Fibroblast of pulmonary artery (primary cell): ENCODE data around the gene NBEAL2.
A peak's percentile ranks its signal among the peaks of the same experiment; 100 is the strongest.

Experiments
- DNase-seq: peaks from one replicate; pipeline ENCODE4 v3.0.0-alpha.2; 2010; ENCODE audit warnings: low read depth
- H3K4me3 ChIP-seq: replicated peaks from 2 replicates; pipeline ENCODE4 v1.5.1; 2011; ENCODE audit warnings: low read depth, mild to moderate bottlenecking, control low read depth, low read length, moderate library complexity
- TF ChIP-seq, protein P1 (sequence below): IDR thresholded peaks from 2 replicates; pipeline ENCODE4 v1.5.1; 2011; ENCODE audit warnings: mild to moderate bottlenecking, control low read depth, low read length, inconsistent platforms; ENCODE audit errors: missing control alignments

The NBEAL2 gene

DNA sequence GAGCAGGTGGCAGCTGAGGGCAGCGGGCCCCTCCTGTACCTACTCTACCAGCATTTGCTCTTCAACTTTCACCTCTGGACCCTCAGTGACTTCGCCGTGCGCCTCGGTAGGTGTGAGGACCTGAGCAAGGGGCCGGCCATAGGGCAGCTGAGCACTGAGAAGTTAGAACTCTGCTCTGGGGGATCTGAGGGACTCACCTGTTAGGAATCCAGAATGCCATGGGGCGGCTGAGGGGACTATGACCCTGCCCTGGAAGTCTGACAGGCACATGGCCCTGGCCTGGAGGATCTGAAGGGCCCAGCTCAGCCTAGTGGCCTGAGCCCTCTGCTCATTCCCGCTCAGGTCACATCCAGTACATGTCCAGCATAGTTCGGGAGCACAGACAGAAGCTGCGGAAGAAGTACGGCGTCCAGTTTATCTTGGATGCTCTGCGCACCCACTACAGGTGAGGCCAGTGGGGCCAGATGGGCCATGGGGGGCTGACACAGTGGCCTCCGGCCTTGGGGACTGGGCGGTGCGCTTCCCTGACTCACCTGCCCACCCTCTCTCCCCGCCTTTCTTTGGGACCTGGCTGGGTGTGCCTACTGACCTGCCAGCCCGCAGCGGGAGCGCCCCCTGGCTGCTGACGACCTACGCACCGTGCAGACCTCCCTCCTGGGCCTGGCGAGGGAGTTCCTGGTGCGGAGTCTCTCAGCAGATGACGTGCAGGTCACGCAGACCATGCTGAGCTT is 18.8 kb downstream of the NBEAL2 start:
- peak; percentile 57 for DNase-seq
- TF ChIP-seq, protein P1, sequence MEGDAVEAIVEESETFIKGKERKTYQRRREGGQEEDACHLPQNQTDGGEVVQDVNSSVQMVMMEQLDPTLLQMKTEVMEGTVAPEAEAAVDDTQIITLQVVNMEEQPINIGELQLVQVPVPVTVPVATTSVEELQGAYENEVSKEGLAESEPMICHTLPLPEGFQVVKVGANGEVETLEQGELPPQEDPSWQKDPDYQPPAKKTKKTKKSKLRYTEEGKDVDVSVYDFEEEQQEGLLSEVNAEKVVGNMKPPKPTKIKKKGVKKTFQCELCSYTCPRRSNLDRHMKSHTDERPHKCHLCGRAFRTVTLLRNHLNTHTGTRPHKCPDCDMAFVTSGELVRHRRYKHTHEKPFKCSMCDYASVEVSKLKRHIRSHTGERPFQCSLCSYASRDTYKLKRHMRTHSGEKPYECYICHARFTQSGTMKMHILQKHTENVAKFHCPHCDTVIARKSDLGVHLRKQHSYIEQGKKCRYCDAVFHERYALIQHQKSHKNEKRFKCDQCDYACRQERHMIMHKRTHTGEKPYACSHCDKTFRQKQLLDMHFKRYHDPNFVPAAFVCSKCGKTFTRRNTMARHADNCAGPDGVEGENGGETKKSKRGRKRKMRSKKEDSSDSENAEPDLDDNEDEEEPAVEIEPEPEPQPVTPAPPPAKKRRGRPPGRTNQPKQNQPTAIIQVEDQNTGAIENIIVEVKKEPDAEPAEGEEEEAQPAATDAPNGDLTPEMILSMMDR: peak; percentile 77

GRCh38 chr3:46998852-46999515 is 19.5 kb downstream of the NBEAL2 start:
- TF ChIP-seq, protein P1: no peak
- no peak overlapping the region for H3K4me3 ChIP-seq
- DNase-seq: no peak

More for the DNA sequence above, 18.8 kb downstream of the NBEAL2 start:
- H3K4me3 ChIP-seq: no peak overlapping the region

GRCh38 chr3:46999516-47000197 is 20.2 kb downstream of the NBEAL2 start:
- DNase-seq: no peak
- TF ChIP-seq, protein P1: no peak
- no peak overlapping the region for H3K4me3 ChIP-seq

- H3K4me3 ChIP-seq: no peak overlapping the region
- TF ChIP-seq, protein P1: no peak
- DNase-seq: no peak
These were observed 20.8 kb downstream of the NBEAL2 start for GRCh38 chr3:47000198-47000815.

DNA sequence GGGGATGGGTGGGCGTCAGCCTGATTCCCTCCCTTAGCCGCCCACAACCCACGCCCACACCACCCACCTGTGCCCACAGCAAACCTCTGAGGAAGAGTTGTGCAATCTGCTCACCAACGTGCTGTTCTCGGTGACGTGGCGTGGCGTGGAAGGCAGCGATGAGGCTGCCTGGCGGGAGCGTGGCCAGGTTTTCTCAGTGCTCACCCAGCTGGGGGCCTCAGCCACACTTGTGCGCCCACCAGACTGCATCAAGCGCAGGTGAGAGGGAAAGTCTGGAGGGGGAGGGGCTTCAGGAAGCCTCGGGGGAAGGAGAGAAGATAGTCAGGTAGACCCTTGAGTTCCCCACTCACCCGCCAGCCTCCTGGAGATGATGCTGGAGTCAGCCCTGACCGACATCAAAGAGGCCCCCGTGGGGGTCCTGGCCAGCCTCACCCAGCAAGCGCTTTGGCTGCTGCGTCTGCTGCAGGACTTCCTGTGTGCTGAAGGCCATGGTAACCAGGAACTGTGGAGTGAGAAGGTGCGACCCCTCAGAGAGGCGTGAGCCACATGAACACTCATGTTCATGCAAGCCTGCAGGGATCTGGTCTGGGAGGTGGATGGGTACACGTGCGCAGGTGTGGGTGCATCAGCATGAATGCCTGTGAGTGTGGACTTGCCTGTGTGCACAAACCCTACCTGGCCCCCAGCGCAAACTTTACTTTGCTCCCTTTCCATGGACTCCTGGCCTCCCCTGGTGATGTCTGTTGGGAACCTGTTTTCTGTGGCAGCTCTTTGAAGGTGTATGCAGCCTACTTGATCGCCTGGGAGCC is 21.7 kb downstream of the NBEAL2 start:
- TF ChIP-seq, protein P1: no peak
- H3K4me3 ChIP-seq: no peak overlapping the region
- no peak for DNase-seq

GRCh38 chr3:47001731-47002170 is 22.3 kb downstream of the NBEAL2 start:
- DNase-seq: no peak
- H3K4me3 ChIP-seq: no peak overlapping the region
- TF ChIP-seq, protein P1: no peak
